Upper lobe of right lung (tissue), 1 donor: ENCODE results near the gene LRFN4. TPM values are rescaled to one million over a fixed set of nuclear protein-coding genes. Genes with fewer than 3 reads are reported as not detected.

Experiments
- ATAC-seq: fragments of 200-7000 bp; cut with Tn5 transposase; one replicate; pipeline ENCODE4 v1.9.1; 2020; ENCODE audit warnings: mild to moderate bottlenecking, moderate library complexity
- DNase-seq: peaks from one replicate; pipeline ENCODE4 v3.0.0-alpha.2; 2020
- H3K27ac ChIP-seq: fragments of 200-600 bp; one replicate; pipeline ENCODE4 v1.8.0; 2022
- H3K27me3 ChIP-seq: fragments of 200-600 bp; one replicate; pipeline ENCODE4 v1.8.0; 2022; ENCODE audit warnings: mild to moderate bottlenecking
- H3K36me3 ChIP-seq: fragments of 200-600 bp; one replicate; pipeline ENCODE4 v1.8.0; 2022
- H3K4me1 ChIP-seq: fragments of 200-600 bp; one replicate; pipeline ENCODE4 v1.8.0; 2022
- H3K4me3 ChIP-seq: fragments of 200-600 bp; one replicate; pipeline ENCODE4 v1.8.0; 2022; ENCODE audit warnings: mild to moderate bottlenecking
- H3K9me3 ChIP-seq: fragments of 200-600 bp; one replicate; pipeline ENCODE4 v1.8.0; 2022
- CTCF ChIP-seq: fragments of 200-600 bp; IDR thresholded peaks from one replicate; pipeline ENCODE4 v1.8.0; 2022; ENCODE audit warnings: antibody characterized with exemption
- intact Hi-C: fragments of 100-400 bp; cut with DNase I; formaldehyde crosslinking; loops from one replicate; pipeline ENCODE4 v1.11.0; 2022
- total RNA-seq: library from RNA; stranded (reverse); fragmentation: NEBNext Ultra II Directional; extraction: Animal tissue kit (Norgen Biotek cat#: 25700); gene quantifications from one replicate; pipeline ENCODE4 v1.2.1, GENCODE V29; 2021
- donor health status: DM: no; HTN: yes; CAD: no; lungs with severe emphysema.

The LRFN4 gene
- total RNA-seq, 1 donor from 2014 or later, result 14.0 TPM

DNA sequence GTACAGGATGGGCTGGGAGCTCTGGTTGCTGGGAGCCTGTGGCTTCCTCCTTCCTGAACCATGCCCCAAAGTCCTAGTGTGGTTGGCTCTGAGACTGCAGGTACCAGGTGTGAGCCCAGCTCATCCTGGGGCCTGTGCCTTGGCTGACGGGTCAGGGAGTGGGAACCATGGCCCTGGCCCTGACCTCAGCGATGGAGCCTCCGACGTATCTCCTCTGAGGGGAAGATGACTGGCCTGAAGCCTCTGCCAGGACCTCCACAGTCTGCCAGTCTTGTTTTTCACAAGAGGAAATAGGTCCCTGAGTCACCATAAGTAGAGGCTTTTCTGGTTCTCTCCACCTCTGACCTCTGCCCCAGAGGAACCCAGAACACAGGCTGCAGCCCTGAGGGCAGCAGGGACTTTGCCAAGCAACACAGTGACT is 10.2 kb upstream of the LRFN4 start:
- no peak for ATAC-seq

GRCh38 chr11:66847461-66848232 is 9.2 kb upstream of the LRFN4 start:
- H3K4me1 ChIP-seq, result peaks cover 9% of the 10 kb centered on the region
- H3K9me3 ChIP-seq, result no peaks in the 10 kb centered on the region
- TF ChIP-seq CTCF, result no peak
- intact Hi-C loops, result no loop called here
- ATAC-seq, result no peak
- H3K36me3 ChIP-seq, result peaks cover 24% of the 10 kb centered on the region
- H3K27ac ChIP-seq, result no peak overlapping the region
- H3K27me3 ChIP-seq, result no peaks in the 10 kb centered on the region
- no peak overlapping the region for H3K4me3 ChIP-seq
- DNase-seq, result no peak

More for the DNA sequence above, 10.2 kb upstream of the LRFN4 start:
- no peak for DNase-seq
- H3K9me3 ChIP-seq, result no peaks in the 10 kb centered on the region
- H3K4me1 ChIP-seq, result peaks cover 16% of the 10 kb centered on the region
- no peaks in the 10 kb centered on the region for H3K27me3 ChIP-seq
- no peak overlapping the region for H3K4me3 ChIP-seq
- H3K27ac ChIP-seq, result no peak overlapping the region
- no peak for TF ChIP-seq CTCF
- peaks cover 24% of the 10 kb centered on the region for H3K36me3 ChIP-seq
- intact Hi-C loops, result no loop called here

DNA sequence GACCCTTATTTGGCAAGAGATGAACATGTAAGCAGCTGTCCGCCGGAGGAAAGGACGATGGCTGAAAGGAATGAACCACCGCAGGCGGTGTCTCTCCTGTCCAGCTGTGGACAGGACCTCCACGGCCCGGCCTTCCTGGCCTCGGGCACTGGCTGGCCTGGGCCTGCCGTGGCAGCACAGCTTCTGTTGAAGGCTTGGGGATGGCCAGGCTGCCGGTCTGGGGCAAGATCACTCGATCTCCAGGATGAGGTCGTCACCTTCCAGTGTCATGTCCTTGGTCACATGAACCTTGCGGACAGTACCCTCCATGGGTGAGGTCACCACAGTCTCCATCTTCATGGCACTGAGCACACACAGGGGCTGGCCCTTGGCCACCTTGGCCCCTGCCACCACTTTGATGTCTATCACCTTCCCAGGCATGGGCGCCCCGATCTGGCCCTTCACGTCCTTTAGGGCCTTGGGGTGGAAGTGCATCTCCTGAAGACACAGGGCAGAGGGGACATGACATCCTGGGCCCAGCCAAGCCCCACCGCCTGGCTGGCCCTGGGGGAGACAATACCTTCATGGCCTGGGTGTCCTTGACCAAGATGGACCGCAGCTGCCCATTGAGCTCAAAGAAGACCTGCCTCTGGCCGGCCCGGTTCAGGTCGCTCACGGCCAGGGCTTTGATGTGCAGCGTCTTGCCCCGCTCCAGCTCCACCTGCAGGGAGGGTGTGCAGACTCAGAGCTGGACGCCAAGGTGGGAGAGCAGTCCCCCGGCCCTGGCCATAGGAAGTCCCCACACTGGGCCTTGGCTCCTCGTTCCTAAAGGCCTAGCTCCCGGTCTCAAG is 8.0 kb upstream of the LRFN4 start:
- no peak for TF ChIP-seq CTCF
- peaks cover 9% of the 10 kb centered on the region for H3K4me1 ChIP-seq
- no peaks in the 10 kb centered on the region for H3K27me3 ChIP-seq
- intact Hi-C loops, result no loop called here
- peaks cover 24% of the 10 kb centered on the region for H3K36me3 ChIP-seq
- no peak overlapping the region for H3K4me3 ChIP-seq
- no peaks in the 10 kb centered on the region for H3K9me3 ChIP-seq
- ATAC-seq (no peak), DNase-seq (no peak)
- no peak overlapping the region for H3K27ac ChIP-seq

- H3K4me3 ChIP-seq, result no peak overlapping the region
- no peak for ATAC-seq
- intact Hi-C loops, result no loop called here
- H3K27ac ChIP-seq, result no peak overlapping the region
- no peaks in the 10 kb centered on the region for H3K9me3 ChIP-seq
- peaks cover 24% of the 10 kb centered on the region for H3K36me3 ChIP-seq
- no peak for TF ChIP-seq CTCF
- DNase-seq, result no peak
- H3K4me1 ChIP-seq, result peaks cover 1% of the 10 kb centered on the region
- H3K27me3 ChIP-seq, result no peaks in the 10 kb centered on the region
Observed at GRCh38 chr11:66849501-66850234, 7.2 kb upstream of the LRFN4 start.

GRCh38 chr11:66850235-66850587 is 6.7 kb upstream of the LRFN4 start:
- no peak for DNase-seq
- Histone ChIP-seq H3K4me3 (no peak overlapping the region), H3K27me3 (no peaks in the 10 kb centered on the region), H3K9me3 (no peaks in the 10 kb centered on the region), H3K36me3 (peaks cover 19% of the 10 kb centered on the region), H3K27ac (no peak overlapping the region), H3K4me1 (no peaks in the 10 kb centered on the region)
- intact Hi-C loops, result no loop called here
- ATAC-seq, result no peak
- no peak for TF ChIP-seq CTCF
